NCI-H1092 treated with DMSO at 0.1 percent for 48 hours (cell line): ENCODE measurements around the gene ADGRG1.
"Not testable (repeated sequence)": the region's sequence is repeated elsewhere in the genome, so short reads cannot be mapped to it uniquely, and the experiment has no call there.

Experiments used
- DNase-seq: peaks from one replicate; lab custom pipeline; 2025; lab: John Stamatoyannopoulos, UW

Gene ADGRG1

DNA sequence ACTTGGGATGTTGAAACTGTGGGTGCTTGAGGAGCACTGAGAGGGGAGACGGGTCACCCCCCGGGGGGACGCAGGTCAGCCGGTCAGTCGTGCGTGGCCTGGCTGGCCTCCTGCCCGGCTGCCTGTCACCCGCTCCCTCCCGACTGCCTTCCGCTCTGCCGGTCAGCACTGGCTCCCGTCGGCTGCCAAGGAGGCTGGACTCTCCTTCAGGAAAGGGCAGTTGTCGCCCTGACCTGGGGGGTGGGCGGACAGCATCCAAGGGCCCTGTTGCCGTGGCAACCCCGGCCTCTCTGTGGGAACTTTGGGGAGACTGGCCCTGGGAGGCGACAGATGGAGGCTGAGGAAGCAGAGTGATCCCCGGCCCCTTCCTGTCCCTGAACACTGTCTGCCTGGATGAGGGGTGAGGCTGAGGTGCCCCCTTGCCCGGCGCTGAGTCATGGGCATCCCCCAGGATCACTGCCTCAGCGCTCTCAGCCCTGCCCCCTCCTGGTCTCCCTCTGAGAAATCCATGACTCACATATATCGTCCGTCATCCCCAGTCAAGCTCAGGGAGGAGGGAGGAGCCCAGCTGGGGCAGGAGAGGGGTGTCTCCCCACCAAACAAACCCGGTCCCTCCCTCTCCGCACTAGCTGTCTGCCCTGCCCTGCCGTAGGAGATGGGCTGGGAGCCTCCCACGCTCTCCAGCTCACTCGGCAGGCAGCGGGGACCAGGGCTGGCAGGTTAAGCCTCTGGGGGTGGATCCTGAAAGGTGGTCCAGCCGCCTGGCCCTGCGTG lies at the start of gene ADGRG1:
Gene ADGRG1 (plus strand): TSS at position 623 of the 774 bp plus-strand sequence. CDS start 21,658 bp downstream, outside the sequence.
- peak; percentile 23 for DNase-seq

- DNase-seq: no peak
Observed at GRCh38 chr16:57579361-57579665, 49.1 kb upstream of the ADGRG1 start.

DNA sequence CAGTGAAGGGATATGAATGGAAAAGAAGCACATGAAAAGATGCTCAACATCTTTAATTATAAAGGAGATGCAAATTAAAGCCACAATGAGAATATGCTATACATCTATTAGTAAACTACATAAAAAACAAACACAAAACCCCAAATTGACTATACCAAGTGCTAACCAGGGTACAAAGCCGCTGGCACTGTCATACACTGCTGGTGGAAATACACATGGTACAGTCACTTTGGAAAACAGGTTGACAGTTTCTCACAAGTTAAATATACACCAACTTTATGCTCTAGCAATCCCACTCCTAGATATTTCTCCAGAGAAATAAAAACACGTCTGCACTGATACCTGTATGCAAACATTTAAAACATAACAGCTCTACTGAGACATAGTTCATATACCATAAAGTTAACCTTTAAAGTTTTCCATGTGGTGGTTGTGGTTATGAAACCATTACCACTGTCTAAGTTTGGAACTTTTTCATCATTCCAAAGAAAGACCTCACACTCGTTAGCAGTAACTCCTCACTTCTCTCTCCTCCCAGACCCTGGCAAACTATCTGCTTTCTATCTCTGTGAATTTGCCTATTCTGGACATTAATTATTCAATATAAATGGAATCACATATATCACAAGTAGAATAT lies 43.3 kb upstream of the ADGRG1 start:
- no peak for DNase-seq

- no peak for DNase-seq
Observed at GRCh38 chr16:57588831-57589230, 39.6 kb upstream of the ADGRG1 start.

GRCh38 chr16:57589374-57589773 lies 39.1 kb upstream of the ADGRG1 start:
- no peak for DNase-seq

DNA sequence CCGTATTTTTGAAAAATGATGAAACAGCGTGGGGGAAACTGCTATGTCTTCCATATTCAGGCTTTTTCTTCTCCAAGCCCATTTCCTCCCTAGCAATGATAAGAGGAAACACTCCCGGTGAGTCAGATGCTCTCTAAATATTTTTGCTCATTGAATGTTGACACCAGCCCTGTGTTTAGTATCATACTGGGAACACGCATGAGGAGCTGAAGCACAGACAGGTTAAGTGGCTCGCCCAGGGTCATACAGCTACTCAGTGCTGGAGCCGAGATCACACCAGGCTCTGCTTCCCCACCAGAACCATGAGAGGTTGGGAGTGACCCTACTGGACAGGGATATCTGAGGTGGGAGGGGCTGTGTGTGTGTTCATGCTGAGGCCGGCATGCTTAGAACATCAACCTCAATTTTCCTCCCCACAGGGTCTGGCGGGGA lies 37.8 kb upstream of the ADGRG1 start:
- no peak for DNase-seq

DNA sequence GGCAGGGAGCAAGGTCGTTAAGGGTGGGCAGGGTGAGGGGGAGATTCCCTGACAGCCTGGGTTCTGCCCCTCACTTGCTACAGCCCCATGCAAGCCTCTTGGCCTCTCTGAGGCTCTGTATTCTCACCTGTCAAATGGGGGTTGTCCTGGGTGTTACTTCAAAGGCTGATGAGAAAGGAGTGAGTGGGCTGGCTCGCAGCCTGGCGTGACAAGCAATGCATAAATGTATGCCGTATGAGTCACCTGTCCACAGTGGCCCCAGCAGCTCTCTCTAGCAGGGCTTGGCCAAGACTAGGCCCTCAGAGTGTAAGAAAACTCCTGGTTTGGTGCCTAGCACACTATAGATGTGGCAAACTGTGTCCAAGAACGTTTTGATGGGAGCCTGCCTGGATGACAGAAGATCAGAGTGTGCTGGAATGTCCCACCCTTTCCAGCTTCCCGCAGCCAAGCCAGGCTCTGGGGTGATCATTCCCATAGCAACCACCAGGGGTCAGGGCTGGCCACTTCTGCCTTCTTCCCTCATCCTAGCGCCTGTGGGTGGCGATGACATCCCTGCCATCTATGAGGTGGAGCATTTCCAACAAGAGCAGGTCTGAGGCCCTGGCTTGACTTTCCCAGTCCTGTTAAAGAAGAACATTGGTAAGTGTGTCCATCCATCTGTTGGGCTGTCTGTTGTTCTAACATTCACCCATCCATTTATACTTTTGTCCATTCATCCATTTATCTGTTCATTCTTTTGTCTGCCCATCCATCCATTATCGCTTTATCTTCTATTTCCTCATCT lies 37.2 kb upstream of the ADGRG1 start:
- DNase-seq: peak; percentile 56

GRCh38 chr16:57591870-57592485 lies 36.5 kb upstream of the ADGRG1 start:
- DNase-seq: no peak

DNA sequence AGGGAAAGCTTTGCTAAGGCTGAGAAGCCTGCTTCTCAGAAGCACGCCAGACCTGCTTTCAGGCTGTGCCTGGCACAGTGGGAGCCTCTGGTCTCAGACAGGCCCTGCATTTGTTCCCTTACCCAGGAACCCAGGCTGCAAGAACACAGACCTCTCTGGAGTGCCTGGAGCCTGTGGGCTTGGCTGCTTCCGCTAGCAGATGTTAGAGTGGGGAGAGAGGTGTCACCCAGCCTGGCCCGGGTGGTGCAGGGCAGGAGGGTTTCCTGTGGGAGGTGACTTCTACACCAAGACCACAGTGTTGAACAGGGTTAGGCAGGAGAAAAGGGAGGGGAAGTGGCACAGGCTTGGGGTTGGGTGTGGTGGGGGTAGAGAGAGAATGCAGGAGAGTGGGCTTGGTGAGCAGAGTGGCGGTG lies 35.8 kb upstream of the ADGRG1 start:
- DNase-seq: no peak

GRCh38 chr16:57593021-57593420 lies 35.4 kb upstream of the ADGRG1 start:
- no peak for DNase-seq

DNA sequence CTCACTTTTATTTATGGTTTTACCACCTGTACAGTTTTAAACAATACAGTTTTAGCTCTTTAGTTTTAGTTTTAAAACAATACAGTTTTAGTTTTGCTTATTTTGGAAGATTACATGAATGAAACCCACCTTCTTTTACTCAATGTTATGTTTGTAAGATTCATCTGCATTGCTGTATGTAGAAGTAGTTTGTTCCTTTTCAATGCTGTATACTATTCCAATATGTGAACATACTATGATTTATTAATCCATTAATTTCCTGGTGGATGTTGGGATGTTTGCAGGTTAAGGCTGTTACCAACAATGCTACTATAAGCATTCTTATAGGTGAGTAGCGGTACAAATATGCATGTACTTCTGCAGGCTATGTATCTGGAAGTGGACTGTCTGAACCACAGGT lies 34.4 kb upstream of the ADGRG1 start:
- no peak for DNase-seq

GRCh38 chr16:57594531-57595031 lies 33.8 kb upstream of the ADGRG1 start:
- DNase-seq: no peak

GRCh38 chr16:57596234-57596633 lies 32.2 kb upstream of the ADGRG1 start:
- not testable (repeated sequence) for DNase-seq

- no peak for DNase-seq
Observed at GRCh38 chr16:57598437-57598836, 30.0 kb upstream of the ADGRG1 start.

- peak; percentile 16 for DNase-seq
Observed at GRCh38 chr16:57600048-57600835, 28.2 kb upstream of the ADGRG1 start.

GRCh38 chr16:57600952-57601580 lies 27.4 kb upstream of the ADGRG1 start:
- DNase-seq: no peak

GRCh38 chr16:57601801-57602478 lies 26.5 kb upstream of the ADGRG1 start:
- DNase-seq: peak; percentile 75

- DNase-seq: no peak
Observed at GRCh38 chr16:57603115-57604024, 25.1 kb upstream of the ADGRG1 start.

- no peak for DNase-seq
Observed at GRCh38 chr16:57604177-57604576, 24.3 kb upstream of the ADGRG1 start.
